ENCODE results near the gene GNG14. TPM values are rescaled to one million over a fixed set of nuclear protein-coding genes. Genes with fewer than 3 reads are reported as not detected.

The GNG14 gene
- total and polyA plus RNA-seq, 2 donors (not counting 1 experiment from before 2014, with no cell fraction given), result not detected

DNA sequence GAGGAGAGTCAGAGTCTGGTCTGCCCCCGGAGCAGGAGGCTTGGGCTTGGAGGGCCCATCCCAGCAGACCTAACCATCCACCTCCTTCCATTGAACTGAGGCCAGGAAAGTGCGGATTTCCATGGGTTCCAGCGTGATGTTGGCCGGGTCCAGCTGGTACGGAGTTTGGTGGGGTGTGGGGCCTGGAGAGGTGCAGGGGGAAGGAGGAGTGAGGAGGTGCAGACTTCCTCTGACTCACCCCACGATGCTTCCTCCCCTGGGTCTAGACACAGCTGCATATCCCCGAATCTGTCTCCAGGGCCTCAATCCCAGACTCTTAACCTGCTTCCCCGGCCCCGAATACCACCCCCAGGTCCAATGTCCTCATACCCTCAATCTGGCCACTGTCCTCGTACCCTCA, 41.2 kb upstream of the GNG14 start:
- Histone ChIP-seq H3K4me2 (ENCODE audit: extremely low read depth, insufficient read depth, low read length) (no peak overlapping the region), H2AFZ (ENCODE audit: low read length) (no peak overlapping the region), H3K27ac (ENCODE audit: insufficient read depth, low read length) (no peak overlapping the region), H3K4me3 (replicated peaks in 1 of 4; ENCODE audit: control extremely low read depth in 1 of 4, insufficient read depth in 1 of 4, low read depth in 3 of 4, low read length in 4 of 4) (no peak overlapping the region), H3K9ac (ENCODE audit: insufficient read depth, low read length) (no peak overlapping the region), H3K9me3 (ENCODE audit: control insufficient read depth, insufficient read depth, low read depth, low read length) (no peaks in the 10 kb centered on the region), H3K27me3 (ENCODE audit: control insufficient read depth, insufficient read depth, low read length) (no peaks in the 10 kb centered on the region), H4K20me1 (ENCODE audit: control insufficient read depth, extremely low read depth, insufficient read depth, low read length) (no peaks in the 10 kb centered on the region), H3K4me1 (ENCODE audit: control insufficient read depth, extremely low read depth, insufficient read depth, low read length) (no peaks in the 10 kb centered on the region), H3K79me2 (ENCODE audit: control insufficient read depth, insufficient read depth, low read length) (no peaks in the 10 kb centered on the region), H3K36me3 (ENCODE audit: control insufficient read depth, insufficient read depth, low read length) (no peaks in the 10 kb centered on the region)
- DNase-seq (ENCODE audit: low read depth in 2 of 2), result no peak
- TF ChIP-seq EZH2 (IDR thresholded peaks at IDR 0.05; ENCODE audit: low read length, missing control alignments) (no peak), CTCF (conservative IDR thresholded peaks at IDR 0.05 in 1 of 2, IDR thresholded peaks at IDR 0.05 in 1 of 2; ENCODE audit: low read depth in 1 of 2, low read length in 2 of 2) (no peak)

GRCh38 chr19:12647047-12647446, 40.8 kb upstream of the GNG14 start:
- DNase-seq (ENCODE audit: low read depth in 2 of 2), result no peak
- no peak for TF ChIP-seq EZH2 (IDR thresholded peaks at IDR 0.05; ENCODE audit: low read length, missing control alignments)
- H3K4me2 ChIP-seq (ENCODE audit: extremely low read depth, insufficient read depth, low read length), result no peak overlapping the region

GRCh38 chr19:12647490-12648071, 40.2 kb upstream of the GNG14 start:
- H3K4me2 ChIP-seq (ENCODE audit: extremely low read depth, insufficient read depth, low read length), result peak overlapping the region; percentile 13

More at GRCh38 chr19:12647047-12647446, 40.8 kb upstream of the GNG14 start:
- Histone ChIP-seq H3K27me3 (ENCODE audit: control insufficient read depth, insufficient read depth, low read length) (no peaks in the 10 kb centered on the region), H3K9me3 (ENCODE audit: control insufficient read depth, insufficient read depth, low read depth, low read length) (no peaks in the 10 kb centered on the region), H3K4me1 (ENCODE audit: control insufficient read depth, extremely low read depth, insufficient read depth, low read length) (no peaks in the 10 kb centered on the region), H2AFZ (ENCODE audit: low read length) (no peak overlapping the region), H3K36me3 (ENCODE audit: control insufficient read depth, insufficient read depth, low read length) (no peaks in the 10 kb centered on the region), H4K20me1 (ENCODE audit: control insufficient read depth, extremely low read depth, insufficient read depth, low read length) (no peaks in the 10 kb centered on the region), H3K9ac (ENCODE audit: insufficient read depth, low read length) (no peak overlapping the region), H3K79me2 (ENCODE audit: control insufficient read depth, insufficient read depth, low read length) (no peaks in the 10 kb centered on the region), H3K27ac (ENCODE audit: insufficient read depth, low read length) (no peak overlapping the region), H3K4me3 (replicated peaks in 1 of 4; ENCODE audit: control extremely low read depth in 1 of 4, insufficient read depth in 1 of 4, low read depth in 3 of 4, low read length in 4 of 4) (no peak overlapping the region)

More at GRCh38 chr19:12647490-12648071, 40.2 kb upstream of the GNG14 start:
- H3K36me3 ChIP-seq (ENCODE audit: control insufficient read depth, insufficient read depth, low read length), result no peaks in the 10 kb centered on the region
- TF ChIP-seq CTCF (conservative IDR thresholded peaks at IDR 0.05 in 1 of 2, IDR thresholded peaks at IDR 0.05 in 1 of 2; ENCODE audit: low read depth in 1 of 2, low read length in 2 of 2), result no peak
- no peak for TF ChIP-seq EZH2 (IDR thresholded peaks at IDR 0.05; ENCODE audit: low read length, missing control alignments)
- H3K4me1 ChIP-seq (ENCODE audit: control insufficient read depth, extremely low read depth, insufficient read depth, low read length), result no peaks in the 10 kb centered on the region
- H4K20me1 ChIP-seq (ENCODE audit: control insufficient read depth, extremely low read depth, insufficient read depth, low read length), result no peaks in the 10 kb centered on the region
- H2AFZ ChIP-seq (ENCODE audit: low read length), result no peak overlapping the region
- DNase-seq (ENCODE audit: low read depth in 2 of 2), result peak in 1 of 2 donors; percentile 19
- H3K27ac ChIP-seq (ENCODE audit: insufficient read depth, low read length), result no peak overlapping the region
- H3K27me3 ChIP-seq (ENCODE audit: control insufficient read depth, insufficient read depth, low read length), result no peaks in the 10 kb centered on the region
- peak overlapping the region in 1 of 4 experiments; percentile 14 for H3K4me3 ChIP-seq (replicated peaks in 1 of 4; ENCODE audit: control extremely low read depth in 1 of 4, insufficient read depth in 1 of 4, low read depth in 3 of 4, low read length in 4 of 4)
- H3K9ac ChIP-seq (ENCODE audit: insufficient read depth, low read length), result no peak overlapping the region
- no peaks in the 10 kb centered on the region for H3K9me3 ChIP-seq (ENCODE audit: control insufficient read depth, insufficient read depth, low read depth, low read length)
- H3K79me2 ChIP-seq (ENCODE audit: control insufficient read depth, insufficient read depth, low read length), result no peaks in the 10 kb centered on the region

Data from fibroblast of lung (primary cell).